ENCODE results near the gene PEX7. TPM values are rescaled to one million over a fixed set of nuclear protein-coding genes. Genes with fewer than 3 reads are reported as not detected.

The PEX7 gene
- total and polyA plus RNA-seq, 10 of the 15 experiments (the other 5 are each of a cell fraction or from before 2014, with no cell fraction given), result 0.58 to 12.4 (median 8.8) TPM

DNA sequence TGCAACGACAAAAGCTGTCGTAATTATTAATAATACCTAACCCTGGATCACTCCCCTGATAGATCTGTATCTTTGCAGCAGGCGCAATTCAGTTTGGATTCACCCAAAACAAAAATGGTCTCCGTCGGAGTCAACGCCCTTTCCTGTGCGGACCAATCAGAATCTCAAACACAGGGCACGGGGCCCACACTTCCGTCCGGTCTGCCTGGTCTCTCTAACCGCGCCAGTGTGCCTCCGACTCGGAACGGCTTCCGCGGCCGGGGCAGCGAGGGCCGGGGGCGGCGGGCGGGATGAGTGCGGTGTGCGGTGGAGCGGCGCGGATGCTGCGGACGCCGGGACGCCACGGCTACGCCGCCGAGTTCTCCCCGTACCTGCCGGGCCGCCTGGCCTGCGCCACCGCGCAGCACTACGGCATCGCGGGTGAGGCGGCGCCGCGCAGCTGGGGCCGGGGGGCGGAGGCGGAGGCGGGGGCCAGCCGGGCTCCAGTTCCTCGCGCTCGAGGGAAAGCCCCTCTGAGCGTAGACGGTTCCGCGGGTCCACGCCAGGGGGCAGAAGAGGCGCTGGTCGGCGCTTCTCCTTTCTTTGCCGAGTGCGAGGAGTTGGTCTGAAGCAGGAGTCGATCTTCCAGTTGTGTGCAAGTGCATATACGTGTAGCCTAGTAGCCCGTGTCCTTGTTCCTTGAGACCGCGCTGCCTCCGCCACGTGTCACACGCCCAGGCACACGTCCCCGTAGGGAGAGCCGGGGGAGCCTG is at the start of gene PEX7 (continued):
- TF ChIP-seq TCF12 (IDR thresholded peaks at IDR 0.05; ENCODE audit: low read depth, low read length) (peak; percentile 73; the same call in 1 of the 2 replicates), ZNF217 (IDR thresholded peaks at IDR 0.05) (peak; percentile 83), EGR1 (IDR thresholded peaks at IDR 0.05; ENCODE audit: borderline replicate concordance in 1 of 2, low read depth in 2 of 2, low read length in 2 of 2) (peak in 1 of 2 experiments; percentile 84; a peak in 2 of 3 replicates), ZSCAN29 (IDR thresholded peaks at IDR 0.05) (0 out of 2 replicates have a peak, but pooled peaks have one; percentile 55), TCF3 (IDR thresholded peaks at IDR 0.05; ENCODE audit: borderline replicate concordance, insufficient read depth, low read depth, low read length) (peak; percentile 86; the same call in 1 of the 2 replicates), CBX3 (IDR thresholded peaks at IDR 0.05; ENCODE audit: borderline replicate concordance, low read depth) (no peak), SREBF2 (IDR thresholded peaks at IDR 0.05; ENCODE audit: low read length) (no peak), CHD2 (IDR thresholded peaks at IDR 0.05; ENCODE audit: borderline replicate concordance, low read depth, low read length) (peak; percentile 48), RB1 (IDR thresholded peaks at IDR 0.05; ENCODE audit: borderline replicate concordance) (peak; percentile 45; the same call in 1 of the 2 replicates), SMAD5 (IDR thresholded peaks at IDR 0.05; ENCODE audit: low read depth) (0 out of 2 replicates have a peak, but pooled peaks have one; percentile 23), NFYB (IDR thresholded peaks at IDR 0.05; ENCODE audit: insufficient read depth, low read depth, low read length) (peak; percentile 60; the same call in 1 of the 2 replicates), SPI1 (IDR thresholded peaks at IDR 0.05; ENCODE audit: borderline replicate concordance, insufficient read depth, low read depth, low read length) (peak; percentile 60; the same call in 1 of the 2 replicates), CBFB (IDR thresholded peaks at IDR 0.05; ENCODE audit: low read depth) (peak; percentile 45; the same call in 1 of the 2 replicates), CREB1 (IDR thresholded peaks at IDR 0.05; ENCODE audit: low read depth) (peak; percentile 46; the same call in 1 of the 2 replicates), HCFC1 (IDR thresholded peaks at IDR 0.05; ENCODE audit: low read length) (peak; percentile 77), NR2C1 (IDR thresholded peaks at IDR 0.05) (peak; percentile 66), NRF1 (conservative IDR thresholded peaks at IDR 0.05; ENCODE audit: low read depth, low read length) (no peak), PAX5 (IDR thresholded peaks at IDR 0.05; ENCODE audit: borderline replicate concordance, low read depth, low read length) (peak; percentile 8; the same call in 1 of the 2 replicates), NFIC (IDR thresholded peaks at IDR 0.05; ENCODE audit: low read depth, low read length) (0 out of 2 replicates have a peak, but pooled peaks have one; percentile 21), RBBP5 (conservative IDR thresholded peaks at IDR 0.05) (peak; percentile 79; the same call in 1 of the 2 replicates), IKZF1 (conservative IDR thresholded peaks at IDR 0.05) (peak; percentile 85)
- TF ChIP-seq, protein P1, sequence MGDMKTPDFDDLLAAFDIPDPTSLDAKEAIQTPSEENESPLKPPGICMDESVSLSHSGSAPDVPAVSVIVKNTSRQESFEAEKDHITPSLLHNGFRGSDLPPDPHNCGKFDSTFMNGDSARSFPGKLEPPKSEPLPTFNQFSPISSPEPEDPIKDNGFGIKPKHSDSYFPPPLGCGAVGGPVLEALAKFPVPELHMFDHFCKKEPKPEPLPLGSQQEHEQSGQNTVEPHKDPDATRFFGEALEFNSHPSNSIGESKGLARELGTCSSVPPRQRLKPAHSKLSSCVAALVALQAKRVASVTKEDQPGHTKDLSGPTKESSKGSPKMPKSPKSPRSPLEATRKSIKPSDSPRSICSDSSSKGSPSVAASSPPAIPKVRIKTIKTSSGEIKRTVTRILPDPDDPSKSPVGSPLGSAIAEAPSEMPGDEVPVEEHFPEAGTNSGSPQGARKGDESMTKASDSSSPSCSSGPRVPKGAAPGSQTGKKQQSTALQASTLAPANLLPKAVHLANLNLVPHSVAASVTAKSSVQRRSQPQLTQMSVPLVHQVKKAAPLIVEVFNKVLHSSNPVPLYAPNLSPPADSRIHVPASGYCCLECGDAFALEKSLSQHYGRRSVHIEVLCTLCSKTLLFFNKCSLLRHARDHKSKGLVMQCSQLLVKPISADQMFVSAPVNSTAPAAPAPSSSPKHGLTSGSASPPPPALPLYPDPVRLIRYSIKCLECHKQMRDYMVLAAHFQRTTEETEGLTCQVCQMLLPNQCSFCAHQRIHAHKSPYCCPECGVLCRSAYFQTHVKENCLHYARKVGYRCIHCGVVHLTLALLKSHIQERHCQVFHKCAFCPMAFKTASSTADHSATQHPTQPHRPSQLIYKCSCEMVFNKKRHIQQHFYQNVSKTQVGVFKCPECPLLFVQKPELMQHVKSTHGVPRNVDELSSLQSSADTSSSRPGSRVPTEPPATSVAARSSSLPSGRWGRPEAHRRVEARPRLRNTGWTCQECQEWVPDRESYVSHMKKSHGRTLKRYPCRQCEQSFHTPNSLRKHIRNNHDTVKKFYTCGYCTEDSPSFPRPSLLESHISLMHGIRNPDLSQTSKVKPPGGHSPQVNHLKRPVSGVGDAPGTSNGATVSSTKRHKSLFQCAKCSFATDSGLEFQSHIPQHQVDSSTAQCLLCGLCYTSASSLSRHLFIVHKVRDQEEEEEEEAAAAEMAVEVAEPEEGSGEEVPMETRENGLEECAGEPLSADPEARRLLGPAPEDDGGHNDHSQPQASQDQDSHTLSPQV (IDR thresholded peaks at IDR 0.05), result peak; percentile 67
- TF ChIP-seq, protein P2, sequence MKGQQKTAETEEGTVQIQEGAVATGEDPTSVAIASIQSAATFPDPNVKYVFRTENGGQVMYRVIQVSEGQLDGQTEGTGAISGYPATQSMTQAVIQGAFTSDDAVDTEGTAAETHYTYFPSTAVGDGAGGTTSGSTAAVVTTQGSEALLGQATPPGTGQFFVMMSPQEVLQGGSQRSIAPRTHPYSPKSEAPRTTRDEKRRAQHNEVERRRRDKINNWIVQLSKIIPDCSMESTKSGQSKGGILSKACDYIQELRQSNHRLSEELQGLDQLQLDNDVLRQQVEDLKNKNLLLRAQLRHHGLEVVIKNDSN (IDR thresholded peaks at IDR 0.05; ENCODE audit: borderline replicate concordance, extremely low read length, insufficient read depth, low read depth, low read length), result peak; percentile 92
- TF ChIP-seq, protein P3, sequence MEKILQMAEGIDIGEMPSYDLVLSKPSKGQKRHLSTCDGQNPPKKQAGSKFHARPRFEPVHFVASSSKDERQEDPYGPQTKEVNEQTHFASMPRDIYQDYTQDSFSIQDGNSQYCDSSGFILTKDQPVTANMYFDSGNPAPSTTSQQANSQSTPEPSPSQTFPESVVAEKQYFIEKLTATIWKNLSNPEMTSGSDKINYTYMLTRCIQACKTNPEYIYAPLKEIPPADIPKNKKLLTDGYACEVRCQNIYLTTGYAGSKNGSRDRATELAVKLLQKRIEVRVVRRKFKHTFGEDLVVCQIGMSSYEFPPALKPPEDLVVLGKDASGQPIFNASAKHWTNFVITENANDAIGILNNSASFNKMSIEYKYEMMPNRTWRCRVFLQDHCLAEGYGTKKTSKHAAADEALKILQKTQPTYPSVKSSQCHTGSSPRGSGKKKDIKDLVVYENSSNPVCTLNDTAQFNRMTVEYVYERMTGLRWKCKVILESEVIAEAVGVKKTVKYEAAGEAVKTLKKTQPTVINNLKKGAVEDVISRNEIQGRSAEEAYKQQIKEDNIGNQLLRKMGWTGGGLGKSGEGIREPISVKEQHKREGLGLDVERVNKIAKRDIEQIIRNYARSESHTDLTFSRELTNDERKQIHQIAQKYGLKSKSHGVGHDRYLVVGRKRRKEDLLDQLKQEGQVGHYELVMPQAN (conservative IDR thresholded peaks at IDR 0.05), result peak; percentile 77
